ENCODE measurements around the gene MAP6D1.

The MAP6D1 gene

DNA sequence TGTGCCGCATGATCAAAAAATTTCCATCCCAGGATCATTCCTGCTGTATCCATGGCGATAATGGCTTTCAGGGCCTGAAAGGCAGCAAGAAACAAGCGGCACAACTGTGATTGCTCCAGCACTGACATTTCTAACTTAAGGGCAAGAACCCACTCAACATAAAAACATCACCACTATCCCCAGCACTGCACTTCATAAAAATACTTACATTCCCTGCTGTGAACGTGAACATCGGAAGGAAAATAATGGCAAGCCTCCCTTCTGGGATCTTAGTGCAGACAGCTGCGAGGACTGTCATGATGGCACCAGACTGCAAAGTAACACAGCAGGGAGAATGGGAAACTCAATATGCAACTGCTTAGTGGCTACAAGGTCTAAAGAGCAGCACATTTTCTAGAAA is 8.1 kb upstream of the MAP6D1 start:
- H3K9me3 Mint-ChIP-seq: no peaks in the 10 kb centered on the region
- H3K27me3 Mint-ChIP-seq (ENCODE audit: low read depth): no peaks in the 10 kb centered on the region
- no peak overlapping the region for H3K27ac Mint-ChIP-seq
- peaks cover 14% of the 10 kb centered on the region for H3K36me3 Mint-ChIP-seq (ENCODE audit: low read depth)
- no peak overlapping the region for H3K4me3 Mint-ChIP-seq
- H3K4me1 Mint-ChIP-seq (ENCODE audit: low read depth): no peaks in the 10 kb centered on the region
- no peak for DNase-seq (ENCODE audit: low spot score)

DNA sequence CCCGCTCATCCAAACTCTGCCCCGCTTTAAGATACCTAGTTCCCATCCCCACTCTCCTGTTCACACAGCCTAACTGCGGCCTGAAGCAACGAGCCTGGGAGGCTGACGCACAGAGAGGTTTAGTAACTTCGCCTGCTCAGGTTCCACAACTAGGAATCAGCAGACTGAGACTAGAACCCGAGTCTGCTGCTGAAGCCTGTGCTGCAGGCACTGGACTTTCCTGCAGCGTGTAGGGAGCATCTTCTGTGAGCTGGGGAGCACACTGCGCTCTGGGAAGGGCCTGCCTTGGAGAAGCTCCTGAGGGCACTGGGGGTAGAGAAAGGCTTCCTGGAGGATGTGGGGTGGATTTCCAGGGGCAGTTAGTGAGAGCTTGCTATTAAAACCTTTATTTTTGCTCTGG is 4.8 kb upstream of the MAP6D1 start:
- Mint-ChIP-seq H3K4me1 (ENCODE audit: low read depth) (no peaks in the 10 kb centered on the region), H3K9me3 (no peaks in the 10 kb centered on the region), H3K36me3 (ENCODE audit: low read depth) (peaks cover 14% of the 10 kb centered on the region), H3K27ac (no peak overlapping the region), H3K4me3 (no peak overlapping the region), H3K27me3 (ENCODE audit: low read depth) (peaks cover 3% of the 10 kb centered on the region)
- no peak for DNase-seq (ENCODE audit: low spot score)

DNA sequence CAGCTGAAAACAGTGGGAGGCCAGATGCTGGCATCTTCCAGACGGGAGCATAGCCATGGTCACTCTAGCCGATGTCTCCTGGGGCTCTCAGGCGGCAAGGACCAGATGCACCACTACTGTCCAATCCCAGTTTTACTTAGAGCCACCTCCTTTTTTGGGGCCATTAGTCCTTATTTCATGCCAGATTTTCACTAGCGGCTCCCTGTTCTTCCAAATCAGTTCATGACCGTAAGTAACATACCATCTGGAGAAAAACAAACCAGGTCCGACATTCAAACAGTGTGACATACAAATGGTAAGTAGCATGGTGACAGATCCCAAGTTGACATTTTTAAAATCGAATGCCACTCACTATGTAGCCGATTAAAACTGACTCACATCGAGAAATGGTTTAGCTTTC is 4.1 kb upstream of the MAP6D1 start:
- Mint-ChIP-seq H3K4me3 (no peak overlapping the region), H3K27me3 (ENCODE audit: low read depth) (peaks cover 4% of the 10 kb centered on the region), H3K36me3 (ENCODE audit: low read depth) (peaks cover 14% of the 10 kb centered on the region), H3K9me3 (no peaks in the 10 kb centered on the region), H3K27ac (no peak overlapping the region), H3K4me1 (ENCODE audit: low read depth) (peaks cover under 1% of the 10 kb centered on the region)
- no peak for DNase-seq (ENCODE audit: low spot score)

- peaks cover 13% of the 10 kb centered on the region for H3K36me3 Mint-ChIP-seq (ENCODE audit: low read depth)
- H3K9me3 Mint-ChIP-seq: no peaks in the 10 kb centered on the region
- peaks cover 6% of the 10 kb centered on the region for H3K4me1 Mint-ChIP-seq (ENCODE audit: low read depth)
- no peak overlapping the region for H3K27ac Mint-ChIP-seq
- H3K4me3 Mint-ChIP-seq: no peak overlapping the region
- no peak for DNase-seq (ENCODE audit: low spot score)
- peaks cover 14% of the 10 kb centered on the region for H3K27me3 Mint-ChIP-seq (ENCODE audit: low read depth)
Observed at GRCh38 chr3:183828538-183828870, 3.1 kb upstream of the MAP6D1 start.

DNA sequence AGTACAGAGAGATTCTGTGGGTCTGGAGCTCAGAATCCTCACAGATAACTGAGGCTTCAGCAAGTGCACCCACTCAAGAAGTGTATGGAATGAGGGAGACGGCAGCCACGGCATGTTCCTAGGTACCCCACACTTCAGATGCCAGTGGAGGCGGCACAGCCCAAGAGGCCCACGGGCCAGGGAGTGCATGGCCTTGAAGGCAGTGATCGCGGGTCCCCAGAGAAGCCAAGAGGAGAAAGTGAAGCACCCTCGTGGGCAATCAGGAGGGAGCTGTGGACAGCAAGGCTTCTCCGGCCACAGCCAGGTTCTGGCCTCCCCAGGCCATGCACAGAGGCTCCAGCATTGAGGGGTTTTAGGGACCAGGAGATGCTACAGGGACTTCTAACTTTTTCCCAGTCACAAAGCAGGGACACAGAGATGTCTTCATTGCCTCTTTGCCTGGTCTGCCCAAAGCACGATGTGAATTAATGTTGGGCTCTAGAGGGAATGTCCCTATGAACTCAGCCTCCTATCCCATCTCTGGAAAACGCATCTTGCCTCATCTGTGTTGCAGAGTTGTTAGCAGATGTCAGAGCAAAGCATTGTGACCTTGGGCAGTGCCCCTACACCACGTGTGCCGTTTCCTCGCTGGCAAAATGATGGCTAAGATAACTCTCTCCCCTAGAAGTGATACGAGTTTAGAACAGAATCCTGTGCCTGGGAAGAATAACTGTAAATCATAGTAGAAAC is 2.6 kb upstream of the MAP6D1 start:
- no peak overlapping the region for H3K27ac Mint-ChIP-seq
- H3K4me3 Mint-ChIP-seq: no peak overlapping the region
- peaks cover 9% of the 10 kb centered on the region for H3K36me3 Mint-ChIP-seq (ENCODE audit: low read depth)
- H3K27me3 Mint-ChIP-seq (ENCODE audit: low read depth): peaks cover 14% of the 10 kb centered on the region
- H3K4me1 Mint-ChIP-seq (ENCODE audit: low read depth): peaks cover 6% of the 10 kb centered on the region
- H3K9me3 Mint-ChIP-seq: no peaks in the 10 kb centered on the region
- no peak for DNase-seq (ENCODE audit: low spot score)

DNA sequence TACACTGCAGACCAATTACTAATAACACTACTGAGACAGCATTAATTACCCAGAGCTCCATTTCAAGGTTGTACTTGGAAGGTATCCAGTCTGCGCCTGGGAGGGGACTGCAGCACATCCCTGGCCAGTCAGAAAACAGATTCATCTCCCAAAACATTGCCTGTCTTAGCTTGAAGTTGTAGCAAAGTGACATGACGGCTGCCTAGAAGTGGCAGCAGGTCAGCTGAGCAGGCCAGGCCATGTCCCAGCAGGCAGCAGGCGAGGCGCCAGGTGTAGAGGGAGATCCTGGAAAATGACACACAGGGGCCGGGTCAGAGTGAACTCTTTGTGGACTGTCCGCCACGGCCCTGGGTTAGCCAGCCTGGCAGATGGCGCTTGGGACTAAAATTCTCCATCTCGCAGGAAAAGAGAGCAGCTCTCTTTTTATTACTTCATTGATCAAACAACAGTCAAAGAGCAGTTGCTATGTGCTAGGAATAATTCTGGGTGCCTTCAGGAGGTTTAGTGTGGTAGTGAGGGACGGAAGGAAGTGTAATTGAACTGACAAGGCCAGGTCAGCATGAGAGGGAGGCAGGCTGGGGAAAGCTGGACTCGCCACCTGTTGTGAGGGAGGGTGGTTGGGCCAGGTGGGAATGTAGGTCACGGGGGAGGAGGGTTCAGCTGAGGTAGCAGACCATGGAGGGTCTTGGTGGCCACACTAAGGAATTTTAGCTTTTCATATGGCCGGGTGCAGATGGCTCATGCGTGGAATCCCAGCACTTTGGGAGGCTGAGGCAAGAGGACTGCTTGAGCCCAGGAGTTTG is 1.3 kb upstream of the MAP6D1 start:
- Mint-ChIP-seq H3K4me3 (peak overlapping the region; percentile 65), H3K27me3 (ENCODE audit: low read depth) (peaks cover 17% of the 10 kb centered on the region), H3K4me1 (ENCODE audit: low read depth) (peaks cover 6% of the 10 kb centered on the region), H3K9me3 (no peaks in the 10 kb centered on the region), H3K27ac (no peak overlapping the region), H3K36me3 (ENCODE audit: low read depth) (peaks cover 2% of the 10 kb centered on the region)
- DNase-seq (ENCODE audit: low spot score): no peak

- Mint-ChIP-seq H3K36me3 (ENCODE audit: low read depth) (peaks cover 2% of the 10 kb centered on the region), H3K4me1 (ENCODE audit: low read depth) (peaks cover 6% of the 10 kb centered on the region), H3K27ac (no peak overlapping the region), H3K4me3 (peak overlapping the region; percentile 78), H3K9me3 (no peaks in the 10 kb centered on the region), H3K27me3 (ENCODE audit: low read depth) (peaks cover 17% of the 10 kb centered on the region)
- peak; percentile 12 for DNase-seq (ENCODE audit: low spot score)
Observed at GRCh38 chr3:183824761-183825455, 469 bp downstream of the MAP6D1 start.

DNA sequence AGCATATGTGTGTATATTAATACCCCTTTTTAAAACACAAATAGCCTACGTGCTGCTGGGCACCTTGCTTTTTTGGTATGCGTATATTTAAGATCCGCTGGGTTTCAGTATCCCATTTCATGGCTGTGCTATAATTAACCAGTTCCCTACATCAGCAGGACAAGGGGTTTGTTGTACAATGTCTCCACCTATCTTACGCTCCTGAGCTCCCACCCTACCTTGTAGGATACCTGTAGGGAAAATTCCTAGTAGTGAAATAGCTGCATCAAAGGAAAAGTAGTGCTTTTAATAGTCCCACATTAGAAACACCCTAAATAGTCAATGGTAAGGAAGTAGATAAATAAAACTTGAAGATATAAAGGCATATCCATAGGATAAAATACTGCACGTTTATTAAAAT is 1.4 kb downstream of the MAP6D1 start:
- Mint-ChIP-seq H3K4me1 (ENCODE audit: low read depth) (peaks cover 6% of the 10 kb centered on the region), H3K27me3 (ENCODE audit: low read depth) (peaks cover 17% of the 10 kb centered on the region), H3K36me3 (ENCODE audit: low read depth) (no peaks in the 10 kb centered on the region), H3K27ac (no peak overlapping the region), H3K4me3 (peak overlapping the region; percentile 78), H3K9me3 (no peaks in the 10 kb centered on the region)
- DNase-seq (ENCODE audit: low spot score): no peak

GRCh38 chr3:183822631-183823030 is 2.7 kb downstream of the MAP6D1 start:
- no peaks in the 10 kb centered on the region for H3K9me3 Mint-ChIP-seq
- H3K27me3 Mint-ChIP-seq (ENCODE audit: low read depth): peaks cover 17% of the 10 kb centered on the region
- no peaks in the 10 kb centered on the region for H3K36me3 Mint-ChIP-seq (ENCODE audit: low read depth)
- no peak overlapping the region for H3K27ac Mint-ChIP-seq
- DNase-seq (ENCODE audit: low spot score): no peak
- no peak overlapping the region for H3K4me3 Mint-ChIP-seq
- H3K4me1 Mint-ChIP-seq (ENCODE audit: low read depth): peaks cover 6% of the 10 kb centered on the region

DNA sequence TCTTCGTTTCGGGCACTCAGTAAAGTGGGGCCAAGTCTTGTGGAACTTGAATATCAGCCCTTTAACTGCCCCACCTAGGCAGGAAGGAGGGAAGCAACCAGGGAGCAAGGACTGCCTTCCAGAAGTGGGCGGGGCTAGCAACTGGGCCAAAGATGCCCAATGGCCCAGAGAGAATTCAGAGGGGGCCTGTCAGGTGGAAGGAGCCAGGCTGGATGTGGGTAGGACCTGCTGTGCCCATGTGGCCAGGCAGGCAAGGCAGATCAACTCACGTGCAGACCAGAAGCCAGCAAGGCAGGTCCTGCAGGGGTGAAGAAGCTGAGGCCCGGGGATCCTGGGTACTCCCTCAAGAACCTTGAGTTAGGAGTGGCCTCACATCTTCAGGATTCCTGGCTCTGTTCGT is 5.5 kb downstream of the MAP6D1 start:
- no peak for DNase-seq (ENCODE audit: low spot score)
- H3K27ac Mint-ChIP-seq: no peak overlapping the region
- H3K36me3 Mint-ChIP-seq (ENCODE audit: low read depth): no peaks in the 10 kb centered on the region
- no peak overlapping the region for H3K4me3 Mint-ChIP-seq
- peaks cover 17% of the 10 kb centered on the region for H3K4me1 Mint-ChIP-seq (ENCODE audit: low read depth)
- peaks cover 14% of the 10 kb centered on the region for H3K27me3 Mint-ChIP-seq (ENCODE audit: low read depth)
- no peaks in the 10 kb centered on the region for H3K9me3 Mint-ChIP-seq

DNA sequence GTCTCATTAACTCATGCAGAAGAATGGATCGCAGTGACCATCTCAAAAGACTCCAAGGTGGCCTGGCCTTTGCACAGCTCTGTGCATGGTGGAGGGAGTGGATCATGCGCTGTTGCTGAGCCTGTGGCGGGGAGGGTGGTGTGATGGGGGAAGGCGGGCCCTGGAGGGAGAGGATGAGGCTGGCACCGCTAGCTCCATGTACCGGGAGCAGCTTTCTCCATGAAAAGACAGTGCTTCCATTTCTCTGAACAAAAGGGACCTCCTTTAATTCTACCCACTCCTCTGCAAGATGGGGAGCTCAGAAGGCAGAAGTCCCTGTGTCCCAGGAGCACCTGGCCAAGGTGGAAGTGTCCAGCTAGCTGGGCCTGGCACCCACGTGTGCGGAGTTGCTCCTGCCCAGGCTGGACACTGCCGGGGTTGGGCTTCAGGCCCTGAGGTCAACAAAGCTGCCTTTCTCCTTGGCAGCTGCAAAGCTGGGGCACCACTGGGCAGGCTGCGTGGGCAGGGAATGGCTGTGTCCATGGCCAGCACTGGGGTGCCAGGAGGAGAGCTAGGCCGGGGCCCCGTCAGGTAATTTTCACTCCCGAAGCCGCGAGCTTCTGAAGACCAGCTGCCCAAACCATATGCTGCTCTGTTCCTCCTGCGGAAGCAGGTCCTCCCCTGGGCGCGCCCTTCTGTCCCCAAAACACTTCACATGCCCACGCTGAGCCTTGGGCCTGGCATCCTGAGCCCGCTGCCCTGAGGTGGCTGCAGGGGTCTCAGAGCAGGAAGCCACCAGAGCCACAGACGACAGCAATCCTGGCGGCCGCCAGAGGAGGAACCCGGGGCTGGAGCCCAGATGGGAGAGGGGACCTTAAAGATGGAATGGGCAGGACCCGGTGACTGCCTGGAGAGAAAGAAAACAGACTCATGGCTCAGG is 6.4 kb downstream of the MAP6D1 start:
- peaks cover 2% of the 10 kb centered on the region for H3K36me3 Mint-ChIP-seq (ENCODE audit: low read depth)
- DNase-seq (ENCODE audit: low spot score): no peak
- no peak overlapping the region for H3K27ac Mint-ChIP-seq
- H3K4me3 Mint-ChIP-seq: no peak overlapping the region
- H3K27me3 Mint-ChIP-seq (ENCODE audit: low read depth): peaks cover 8% of the 10 kb centered on the region
- H3K9me3 Mint-ChIP-seq: no peaks in the 10 kb centered on the region
- H3K4me1 Mint-ChIP-seq (ENCODE audit: low read depth): peaks cover 13% of the 10 kb centered on the region

- H3K9me3 Mint-ChIP-seq: no peaks in the 10 kb centered on the region
- peaks cover 2% of the 10 kb centered on the region for H3K36me3 Mint-ChIP-seq (ENCODE audit: low read depth)
- peaks cover 3% of the 10 kb centered on the region for H3K27me3 Mint-ChIP-seq (ENCODE audit: low read depth)
- H3K4me3 Mint-ChIP-seq: no peak overlapping the region
- DNase-seq (ENCODE audit: low spot score): no peak
- H3K4me1 Mint-ChIP-seq (ENCODE audit: low read depth): peaks cover 13% of the 10 kb centered on the region
- H3K27ac Mint-ChIP-seq: no peak overlapping the region
Observed at GRCh38 chr3:183818041-183818620, 7.2 kb downstream of the MAP6D1 start.

DNA sequence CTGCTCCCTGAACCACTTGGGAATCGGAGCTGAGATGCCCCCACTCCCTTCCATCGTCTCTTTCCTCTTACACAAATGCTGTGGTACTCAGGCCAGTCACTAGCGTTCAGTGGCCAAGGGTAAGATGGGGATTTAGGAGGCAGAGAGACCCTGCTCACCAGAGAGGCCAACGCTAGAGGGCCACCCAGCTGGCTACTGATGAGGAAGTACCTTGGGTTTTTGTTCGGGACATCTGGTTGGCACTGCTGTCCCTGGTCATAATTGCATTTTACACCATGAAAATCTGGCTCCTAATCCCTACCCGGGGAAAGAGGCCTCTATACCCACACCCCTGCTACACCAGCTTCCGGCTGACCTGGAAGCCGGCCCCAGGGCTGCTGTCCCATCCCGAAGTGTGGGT is 7.7 kb downstream of the MAP6D1 start:
- Mint-ChIP-seq H3K4me3 (no peak overlapping the region), H3K9me3 (no peaks in the 10 kb centered on the region), H3K4me1 (ENCODE audit: low read depth) (peaks cover 13% of the 10 kb centered on the region), H3K27ac (no peak overlapping the region), H3K36me3 (ENCODE audit: low read depth) (peaks cover 2% of the 10 kb centered on the region), H3K27me3 (ENCODE audit: low read depth) (peaks cover 3% of the 10 kb centered on the region)
- DNase-seq (ENCODE audit: low spot score): no peak
